GM18520 (cell line): Measurements from ENCODE around the gene FFAR4.

ENCODE experiments used
- ATAC-seq: cut with Tn5 transposase; IDR thresholded peaks from one replicate; pipeline ENCODE4 v1.9.1; 2021; ENCODE audit not compliant: unreplicated experiment

The FFAR4 gene

GRCh38 chr10:93599335-93599734 lies 32.9 kb downstream of the FFAR4 start:
- no peak for ATAC-seq

- no peak for ATAC-seq
Measured at GRCh38 chr10:93599778-93600177, 33.3 kb downstream of the FFAR4 start.

GRCh38 chr10:93600446-93601145 lies 34.1 kb downstream of the FFAR4 start:
- ATAC-seq = no peak

- no peak for ATAC-seq
Measured at GRCh38 chr10:93601146-93601773, 34.8 kb downstream of the FFAR4 start, which contains the start of gene RBP4. Gene RBP4 (minus strand): TSS chr10:93601235. CDS start chr10:93601028, 207 bp downstream.

- no peak for ATAC-seq
Measured at GRCh38 chr10:93601774-93602162, 35.3 kb downstream of the FFAR4 start.

GRCh38 chr10:93603023-93603422 lies 36.6 kb downstream of the FFAR4 start:
- ATAC-seq = no peak

- no peak for ATAC-seq
Measured at GRCh38 chr10:93604146-93604545, 37.7 kb downstream of the FFAR4 start.

GRCh38 chr10:93608421-93608820 lies 42.0 kb downstream of the FFAR4 start:
- no peak for ATAC-seq

- no peak for ATAC-seq
Measured at GRCh38 chr10:93612311-93612710, 45.8 kb downstream of the FFAR4 start, which contains the start of gene PDE6C. Gene PDE6C (plus strand): TSS chr10:93612537. CDS start chr10:93612726, 189 bp downstream.

- no peak for ATAC-seq
Measured at GRCh38 chr10:93613126-93613525, 46.7 kb downstream of the FFAR4 start.

- ATAC-seq = no peak
Measured at GRCh38 chr10:93614101-93614825, 47.8 kb downstream of the FFAR4 start.

GRCh38 chr10:93615576-93616235 lies 49.2 kb downstream of the FFAR4 start:
- no peak for ATAC-seq

- no peak for ATAC-seq
Measured at GRCh38 chr10:93620925-93621324, 54.5 kb downstream of the FFAR4 start.

GRCh38 chr10:93622942-93623341 lies 56.5 kb downstream of the FFAR4 start:
- no peak for ATAC-seq

- ATAC-seq = no peak
Measured at GRCh38 chr10:93628858-93629257, 62.4 kb downstream of the FFAR4 start.

GRCh38 chr10:93629647-93630305 lies 63.3 kb downstream of the FFAR4 start:
- ATAC-seq = no peak

- no peak for ATAC-seq
Measured at GRCh38 chr10:93630625-93631557, 64.4 kb downstream of the FFAR4 start.
